Lower leg skin (tissue), 4 donors: Measurements from ENCODE around the gene MVB12B. TPM values are rescaled to one million over a fixed set of nuclear protein-coding genes. Genes with fewer than 3 reads are reported as not detected.

Experiments used
- DNase-seq, 2 donors: peaks; one replicate each; pipeline ENCODE4 v3.0.0-alpha.2; 2019; ENCODE audit warnings: low spot score in 2 of 2
- H3K4me3 ChIP-seq: fragments of 200-600 bp; sonication (generic); 2 replicates; pipeline ENCODE4 v1.5.1; 2017; ENCODE audit warnings: mild to moderate bottlenecking, low read depth; ENCODE audit not compliant: poor library complexity, severe bottlenecking
- POLR2A ChIP-seq, 2 donors: fragments of 450-650 bp; IDR thresholded peaks; one replicate each; pipeline ENCODE4 v1.6.1; 2016 to 2017; ENCODE audit warnings: antibody characterized with exemption in 2 of 2, mild to moderate bottlenecking in 1 of 2, moderate library complexity in 1 of 2
- WGBS, 2 donors: methylation state at CpG; one replicate each; pipeline ENCODE4 v1.1.5; 2018; 5-methylcytosine and 5-hydroxymethylcytosine counted together
- intact Hi-C: fragments of 100-400 bp; cut with DNase I; formaldehyde crosslinking; loops from one replicate; pipeline ENCODE4 v1.15.0; 2023; ENCODE audit warnings: low total_unique reads
- total RNA-seq, 4 donors: library from RNA; depleted of rRNA; stranded (reverse); fragments of >200 nt; gene quantifications; one replicate each; pipeline ENCODE4 v1.1.0, GENCODE V29; 2016
- TF ChIP-seq, protein P1 (sequence below), 3 donors: fragments of 450-650 bp; IDR thresholded peaks; one replicate each; pipeline ENCODE4 v1.5.1; 2016; ENCODE audit warnings: antibody characterized with exemption in 3 of 3, mild to moderate bottlenecking in 3 of 3, moderate library complexity in 2 of 3

The MVB12B gene
- total RNA-seq, 4 donors from 2014 or later: 8.6 to 12.5 (median 10.9) TPM

DNA sequence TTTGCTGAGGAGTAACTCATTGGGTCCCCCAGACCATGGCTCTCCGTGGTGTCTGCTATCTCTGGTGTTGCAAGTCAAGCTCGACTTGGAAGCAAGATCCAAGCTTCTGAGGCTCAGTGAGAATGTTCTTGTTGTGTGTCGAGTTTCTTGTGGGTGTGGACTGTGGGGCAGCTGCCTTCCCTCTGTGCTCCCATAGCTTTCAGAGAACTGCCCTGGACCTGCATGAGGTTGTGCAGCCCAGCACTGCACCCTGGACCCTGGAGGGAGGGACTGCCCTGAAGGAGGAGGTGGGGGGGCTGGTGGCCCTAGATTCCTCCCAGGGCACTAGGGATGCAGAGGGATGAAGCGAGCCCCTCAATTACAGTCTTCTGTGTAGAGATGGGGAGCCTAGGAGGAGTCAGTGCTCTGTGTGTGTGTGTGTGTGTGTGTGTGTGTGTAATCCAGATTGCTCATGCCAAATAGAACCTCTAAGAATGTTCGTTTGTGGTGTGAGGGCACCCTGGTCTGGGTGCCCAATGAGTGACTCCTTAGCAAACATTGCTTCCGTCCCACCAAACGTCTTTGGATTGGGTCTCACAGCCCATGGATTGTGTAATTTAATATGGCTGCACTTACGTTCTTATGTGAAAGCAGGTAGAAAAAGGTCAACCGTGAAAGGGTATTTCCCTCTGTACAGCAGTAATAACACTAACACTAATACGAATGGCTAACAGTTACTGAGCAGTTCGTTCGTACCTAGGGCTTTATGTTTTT is 143.8 kb downstream of the MVB12B start:
- intact Hi-C loops: no loop called here
- DNase-seq: no peak
- TF ChIP-seq, protein P1, sequence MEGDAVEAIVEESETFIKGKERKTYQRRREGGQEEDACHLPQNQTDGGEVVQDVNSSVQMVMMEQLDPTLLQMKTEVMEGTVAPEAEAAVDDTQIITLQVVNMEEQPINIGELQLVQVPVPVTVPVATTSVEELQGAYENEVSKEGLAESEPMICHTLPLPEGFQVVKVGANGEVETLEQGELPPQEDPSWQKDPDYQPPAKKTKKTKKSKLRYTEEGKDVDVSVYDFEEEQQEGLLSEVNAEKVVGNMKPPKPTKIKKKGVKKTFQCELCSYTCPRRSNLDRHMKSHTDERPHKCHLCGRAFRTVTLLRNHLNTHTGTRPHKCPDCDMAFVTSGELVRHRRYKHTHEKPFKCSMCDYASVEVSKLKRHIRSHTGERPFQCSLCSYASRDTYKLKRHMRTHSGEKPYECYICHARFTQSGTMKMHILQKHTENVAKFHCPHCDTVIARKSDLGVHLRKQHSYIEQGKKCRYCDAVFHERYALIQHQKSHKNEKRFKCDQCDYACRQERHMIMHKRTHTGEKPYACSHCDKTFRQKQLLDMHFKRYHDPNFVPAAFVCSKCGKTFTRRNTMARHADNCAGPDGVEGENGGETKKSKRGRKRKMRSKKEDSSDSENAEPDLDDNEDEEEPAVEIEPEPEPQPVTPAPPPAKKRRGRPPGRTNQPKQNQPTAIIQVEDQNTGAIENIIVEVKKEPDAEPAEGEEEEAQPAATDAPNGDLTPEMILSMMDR (IDR thresholded peaks at IDR 0.05): no peak
- TF ChIP-seq POLR2A (IDR thresholded peaks at IDR 0.05): no peak
- no peak overlapping the region for H3K4me3 ChIP-seq
- WGBS, 2 donors: 72 to 76% methylated on average over 12 of the region's 12 CpGs

DNA sequence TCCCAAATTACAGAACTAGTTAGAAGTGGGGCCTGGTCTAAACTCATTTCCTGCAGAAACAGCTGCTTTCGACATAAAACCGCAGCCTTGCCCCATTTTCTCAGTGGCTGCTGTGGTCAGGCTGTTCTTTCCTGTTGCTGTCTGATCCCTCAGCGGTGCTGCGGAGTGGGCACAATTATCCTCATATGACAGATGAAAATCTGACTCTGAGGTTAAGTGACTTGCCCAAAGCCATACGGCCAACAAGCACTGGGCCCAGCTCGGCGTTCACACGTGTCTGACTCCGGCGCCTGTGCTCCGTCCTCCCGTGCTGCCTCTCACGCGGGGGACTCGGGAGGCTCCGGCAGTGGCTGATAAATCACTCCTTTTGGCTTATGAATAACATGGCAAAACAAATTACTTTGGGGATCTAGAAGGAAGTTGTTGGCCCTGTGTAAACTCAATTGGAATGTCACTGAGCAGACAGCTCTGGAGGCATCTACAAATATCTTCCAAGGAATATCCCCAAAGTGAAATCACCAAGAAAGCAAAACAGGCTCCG is 144.5 kb downstream of the MVB12B start:
- intact Hi-C loops: no loop called here
- WGBS, 2 donors: 64 to 79% methylated on average over 17 of the region's 17 CpGs
- peak; percentile 87 to 95 for DNase-seq
- TF ChIP-seq, protein P1 (IDR thresholded peaks at IDR 0.05): no peak
- TF ChIP-seq POLR2A (IDR thresholded peaks at IDR 0.05): no peak
- H3K4me3 ChIP-seq: no peak overlapping the region

DNA sequence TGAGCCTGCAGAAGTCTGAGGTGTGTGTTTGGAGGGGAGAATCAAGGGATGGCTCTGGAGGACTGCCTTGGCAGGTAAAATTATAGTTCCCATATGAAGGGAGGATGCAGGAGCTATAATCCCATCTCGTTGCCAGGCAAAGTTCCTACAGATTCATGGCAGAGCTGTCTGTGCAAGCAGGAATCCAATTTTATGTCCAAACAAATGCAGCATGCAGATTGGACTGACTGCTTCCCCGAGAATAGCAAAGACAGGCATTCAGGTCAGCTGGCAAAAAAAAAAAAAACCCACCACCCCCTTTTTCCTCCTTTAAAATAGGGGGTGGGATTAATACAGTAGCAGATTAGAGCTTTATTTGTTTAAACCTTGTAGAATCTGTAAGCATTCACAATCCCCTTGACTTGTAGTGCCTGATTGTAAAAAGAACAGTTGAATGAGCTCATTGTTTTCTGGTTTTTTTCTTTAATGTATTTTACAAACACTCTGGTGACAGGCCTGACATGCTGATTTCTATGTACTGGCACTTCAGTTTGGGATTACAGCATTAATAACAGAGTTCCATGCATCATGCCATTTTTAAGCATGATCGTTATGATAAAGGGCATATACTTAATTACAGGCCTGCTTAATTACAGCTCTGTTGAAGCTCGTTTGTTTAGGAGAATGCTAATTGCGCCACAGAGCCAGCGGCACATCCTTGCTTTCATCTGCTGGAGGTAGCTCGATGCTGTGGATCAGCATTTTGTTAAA is 145.7 kb downstream of the MVB12B start:
- no peak for DNase-seq
- H3K4me3 ChIP-seq: no peak overlapping the region
- 55 to 74% methylated on average over 7 of the region's 7 CpGs for WGBS, 2 donors
- TF ChIP-seq, protein P1 (IDR thresholded peaks at IDR 0.05): no peak
- no peak for TF ChIP-seq POLR2A (IDR thresholded peaks at IDR 0.05)
- intact Hi-C loops: no loop called here

DNA sequence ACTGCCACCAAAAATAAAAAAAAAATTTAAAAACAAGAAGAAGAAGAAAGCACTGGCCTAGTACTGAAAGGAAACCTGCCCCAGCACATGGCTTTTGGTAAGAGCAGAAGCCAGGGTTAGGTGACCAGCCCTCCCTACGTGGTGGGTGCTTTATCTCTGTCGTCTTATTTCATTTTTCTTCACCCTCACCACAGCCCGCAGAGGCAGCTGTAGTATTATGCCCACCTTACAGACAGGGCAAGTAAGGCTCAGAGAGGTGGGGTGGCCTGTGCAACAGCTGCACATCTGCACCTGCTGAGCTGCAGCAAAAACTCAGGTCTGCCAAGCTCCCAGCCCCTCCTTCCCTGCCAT is 146.3 kb downstream of the MVB12B start:
- WGBS, 2 donors: 90 to 92% methylated on average over 3 of the region's 3 CpGs
- intact Hi-C loops: no loop called here
- no peak for TF ChIP-seq POLR2A (IDR thresholded peaks at IDR 0.05)
- TF ChIP-seq, protein P1 (IDR thresholded peaks at IDR 0.05): no peak
- DNase-seq: no peak
- H3K4me3 ChIP-seq: no peak overlapping the region

DNA sequence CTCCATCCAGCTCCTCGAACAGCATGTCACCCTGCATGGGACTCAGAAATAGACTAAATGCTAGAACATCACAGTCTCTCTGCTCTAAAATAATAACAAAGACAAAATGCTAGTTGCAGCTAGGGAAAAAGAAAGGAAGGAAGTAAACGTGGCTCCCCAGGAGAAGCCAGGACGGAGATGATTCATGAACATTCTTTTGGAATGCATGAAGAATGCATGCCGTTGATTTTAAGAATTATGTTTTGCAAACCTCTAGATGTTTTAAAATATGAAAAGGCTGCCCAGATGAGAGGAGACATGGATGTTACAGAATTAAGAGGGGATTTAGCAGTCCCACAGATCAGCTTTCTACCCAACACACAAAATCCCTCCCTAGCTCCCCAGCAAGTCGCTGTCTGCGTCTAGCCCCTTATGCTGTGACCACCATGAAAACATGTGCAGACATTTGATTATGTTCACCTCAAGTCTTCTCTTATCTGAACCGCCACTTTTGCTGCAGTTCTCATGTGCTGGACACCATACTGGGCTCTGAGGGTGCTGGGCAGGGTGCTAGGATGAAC is 147.7 kb downstream of the MVB12B start:
- no peak for TF ChIP-seq POLR2A (IDR thresholded peaks at IDR 0.05)
- TF ChIP-seq, protein P1 (IDR thresholded peaks at IDR 0.05): no peak
- WGBS, 2 donors: 84 to 86% methylated on average over 7 of the region's 7 CpGs
- no peak overlapping the region for H3K4me3 ChIP-seq
- intact Hi-C loops: no loop called here
- no peak for DNase-seq
